ENCODE results near the gene NPTN. TPM values are rescaled to one million over a fixed set of nuclear protein-coding genes. Genes with fewer than 3 reads are reported as not detected.

Gene NPTN
- total RNA-seq, 4 donors from 2014 or later: 81.6 to 125 (median 92.4) TPM

- Histone ChIP-seq H3K27ac (peak overlapping the region; percentile 8 to 86 (median 50)), H3K4me1 (peaks cover 61 to 100% (median 82%) of the 10 kb centered on the region in 3 donors)
These were observed 34.5 kb downstream of the NPTN start for GRCh38 chr15:73598530-73599160.

DNA sequence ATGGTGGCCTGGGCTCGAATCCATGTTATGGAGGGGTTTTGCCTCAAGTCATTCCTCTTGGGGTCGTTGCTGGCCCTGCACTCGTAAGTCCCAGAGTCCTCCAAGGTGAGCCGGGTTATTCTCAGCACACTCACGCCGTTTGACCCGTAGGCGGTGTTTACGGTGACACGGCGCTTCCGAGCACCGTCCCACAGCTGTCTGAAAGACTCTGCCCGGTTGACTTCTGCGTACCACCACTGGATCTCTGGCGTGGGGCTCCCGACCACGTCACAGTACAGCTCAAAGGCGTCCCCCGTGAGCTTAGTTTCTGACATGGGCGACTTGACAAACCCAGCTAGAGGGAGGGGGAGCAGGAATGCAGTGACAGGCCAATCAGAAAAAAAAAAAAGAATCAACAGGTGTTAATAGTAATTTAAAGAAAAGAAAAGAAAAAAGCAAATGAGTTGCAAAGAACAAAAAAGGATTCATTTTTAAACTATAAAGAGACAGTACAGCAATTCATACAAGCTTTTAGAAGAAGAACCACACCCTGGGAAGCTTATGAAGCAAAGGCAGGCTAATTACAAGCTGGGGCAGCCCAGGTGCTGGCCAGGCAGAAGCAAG lies 36.1 kb downstream of the NPTN start:
- intact Hi-C loops (cut with DNase I): no loop called here
- Histone ChIP-seq H3K4me1 (peaks cover 54 to 91% (median 70%) of the 10 kb centered on the region in 3 donors), H3K27me3 (no peaks in the 10 kb centered on the region), H3K4me3 (no peak overlapping the region), H3K9me3 (no peaks in the 10 kb centered on the region), H3K27ac (peak overlapping the region; percentile 5 to 86 (median 50)), H3K36me3 (peaks cover 0 to 4% (median 0%) of the 10 kb centered on the region in 3 donors)
- DNase-seq: no peak
- WGBS, 2 donors: 72 to 74% methylated on average over 4 to 11 of the region's 21 CpGs
- TF ChIP-seq, protein P1, sequence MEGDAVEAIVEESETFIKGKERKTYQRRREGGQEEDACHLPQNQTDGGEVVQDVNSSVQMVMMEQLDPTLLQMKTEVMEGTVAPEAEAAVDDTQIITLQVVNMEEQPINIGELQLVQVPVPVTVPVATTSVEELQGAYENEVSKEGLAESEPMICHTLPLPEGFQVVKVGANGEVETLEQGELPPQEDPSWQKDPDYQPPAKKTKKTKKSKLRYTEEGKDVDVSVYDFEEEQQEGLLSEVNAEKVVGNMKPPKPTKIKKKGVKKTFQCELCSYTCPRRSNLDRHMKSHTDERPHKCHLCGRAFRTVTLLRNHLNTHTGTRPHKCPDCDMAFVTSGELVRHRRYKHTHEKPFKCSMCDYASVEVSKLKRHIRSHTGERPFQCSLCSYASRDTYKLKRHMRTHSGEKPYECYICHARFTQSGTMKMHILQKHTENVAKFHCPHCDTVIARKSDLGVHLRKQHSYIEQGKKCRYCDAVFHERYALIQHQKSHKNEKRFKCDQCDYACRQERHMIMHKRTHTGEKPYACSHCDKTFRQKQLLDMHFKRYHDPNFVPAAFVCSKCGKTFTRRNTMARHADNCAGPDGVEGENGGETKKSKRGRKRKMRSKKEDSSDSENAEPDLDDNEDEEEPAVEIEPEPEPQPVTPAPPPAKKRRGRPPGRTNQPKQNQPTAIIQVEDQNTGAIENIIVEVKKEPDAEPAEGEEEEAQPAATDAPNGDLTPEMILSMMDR (IDR thresholded peaks at IDR 0.05): no peak
- TF ChIP-seq POLR2A (IDR thresholded peaks at IDR 0.05): no peak

More at GRCh38 chr15:73598530-73599160, 34.5 kb downstream of the NPTN start:
- 38 to 40% methylated on average over 3 of the region's 3 CpGs for WGBS, 2 donors
- H3K4me3 ChIP-seq: no peak overlapping the region
- DNase-seq: no peak
- no peaks in the 10 kb centered on the region for H3K9me3 ChIP-seq
- intact Hi-C loops (cut with DNase I): no loop called here
- H3K27me3 ChIP-seq: no peaks in the 10 kb centered on the region
- H3K36me3 ChIP-seq: no peaks in the 10 kb centered on the region
- no peak for TF ChIP-seq POLR2A (IDR thresholded peaks at IDR 0.05)
- TF ChIP-seq, protein P1 (IDR thresholded peaks at IDR 0.05): no peak

GRCh38 chr15:73596174-73596573 lies 37.0 kb downstream of the NPTN start:
- intact Hi-C loops (cut with DNase I): no loop called here
- H3K9me3 ChIP-seq: no peaks in the 10 kb centered on the region
- 36 to 40% methylated on average over 1 of the region's 1 CpG for WGBS, 2 donors
- TF ChIP-seq, protein P1 (IDR thresholded peaks at IDR 0.05): no peak
- no peak for TF ChIP-seq POLR2A (IDR thresholded peaks at IDR 0.05)
- no peak for DNase-seq
- peak overlapping the region in 2 of 4 donors; percentile 83 to 86 for H3K27ac ChIP-seq
- peaks cover 0 to 13% (median 0%) of the 10 kb centered on the region in 3 donors for H3K36me3 ChIP-seq
- H3K4me1 ChIP-seq: peaks cover 44 to 91% (median 61%) of the 10 kb centered on the region in 3 donors
- H3K27me3 ChIP-seq: no peaks in the 10 kb centered on the region
- no peak overlapping the region for H3K4me3 ChIP-seq

- H3K4me3 ChIP-seq: no peak overlapping the region
- intact Hi-C loops (cut with DNase I): no loop called here
- no peaks in the 10 kb centered on the region for H3K27me3 ChIP-seq
- no peak for DNase-seq
- 75 to 78% methylated on average over 2 of the region's 2 CpGs for WGBS, 2 donors
- H3K36me3 ChIP-seq: peaks cover 0 to 34% (median 0%) of the 10 kb centered on the region in 3 donors
- TF ChIP-seq POLR2A (IDR thresholded peaks at IDR 0.05): no peak
- TF ChIP-seq, protein P1 (IDR thresholded peaks at IDR 0.05): no peak
- H3K27ac ChIP-seq: no peak overlapping the region
- peaks cover 27 to 74% (median 40%) of the 10 kb centered on the region in 3 donors for H3K4me1 ChIP-seq
- no peaks in the 10 kb centered on the region for H3K9me3 ChIP-seq
These were observed 39.1 kb downstream of the NPTN start for GRCh38 chr15:73594109-73594508.
